Suprapubic skin (tissue), 4 donors: ENCODE measurements around the gene CHFR. TPM values are rescaled to one million over a fixed set of nuclear protein-coding genes. Genes with fewer than 3 reads are reported as not detected.

ENCODE experiments used
- DNase-seq, 2 donors: peaks; one replicate each; pipeline ENCODE4 v3.0.0-alpha.2; 2019; ENCODE audit warnings: low spot score in 2 of 2
- H3K27ac ChIP-seq: fragments of 200-600 bp; sonication (generic); one replicate; pipeline ENCODE4 v1.5.1; 2019
- H3K27me3 ChIP-seq: fragments of 200-600 bp; sonication (generic); one replicate; pipeline ENCODE4 v1.5.1; 2019
- H3K36me3 ChIP-seq: fragments of 200-600 bp; sonication (generic); one replicate; pipeline ENCODE4 v1.5.1; 2019
- H3K4me1 ChIP-seq: fragments of 200-600 bp; sonication (generic); one replicate; pipeline ENCODE4 v1.5.1; 2019
- H3K4me3 ChIP-seq: fragments of 200-600 bp; sonication (generic); one replicate; pipeline ENCODE4 v1.5.1; 2019; ENCODE audit warnings: mild to moderate bottlenecking
- H3K9me3 ChIP-seq: fragments of 200-600 bp; sonication (generic); one replicate; pipeline ENCODE4 v1.5.1; 2019
- CTCF ChIP-seq, 2 donors: fragments of 200-600 bp in 1 of 2; fragments of 450-650 bp in 1 of 2; sonication (generic) in 1 of 2; IDR thresholded peaks; one replicate each; pipeline ENCODE4 v1.5.1; 2016 to 2019; ENCODE audit warnings: antibody characterized with exemption in 2 of 2, mild to moderate bottlenecking in 1 of 2, moderate library complexity in 1 of 2
- EP300 ChIP-seq: sonication (generic); formaldehyde crosslinking; IDR thresholded peaks from one replicate; pipeline ENCODE4 v1.6.1; 2017; ENCODE audit warnings: antibody characterized with exemption
- POLR2A ChIP-seq, 2 donors: fragments of 450-650 bp; IDR thresholded peaks; one replicate each; pipeline ENCODE4 v1.6.1; 2017; ENCODE audit warnings: antibody characterized with exemption in 2 of 2, mild to moderate bottlenecking in 2 of 2, moderate library complexity in 2 of 2
- POLR2AphosphoS5 ChIP-seq, 3 donors: sonication (generic); formaldehyde crosslinking; IDR thresholded peaks; one replicate each; pipeline ENCODE4 v1.6.1; 2017; ENCODE audit warnings: antibody characterized with exemption in 3 of 3
- WGBS: methylation state at CpG from one replicate; pipeline ENCODE4 v1.1.5; 2018; 5-methylcytosine and 5-hydroxymethylcytosine counted together
- total RNA-seq, 4 donors: library from RNA; depleted of rRNA; stranded (reverse); fragments of >200 nt; gene quantifications; one replicate each; pipeline ENCODE4 v1.1.0, GENCODE V29; 2016

The CHFR gene
- total RNA-seq, 4 donors from 2014 or later, result 31.4 to 57.9 (median 40.3) TPM

DNA sequence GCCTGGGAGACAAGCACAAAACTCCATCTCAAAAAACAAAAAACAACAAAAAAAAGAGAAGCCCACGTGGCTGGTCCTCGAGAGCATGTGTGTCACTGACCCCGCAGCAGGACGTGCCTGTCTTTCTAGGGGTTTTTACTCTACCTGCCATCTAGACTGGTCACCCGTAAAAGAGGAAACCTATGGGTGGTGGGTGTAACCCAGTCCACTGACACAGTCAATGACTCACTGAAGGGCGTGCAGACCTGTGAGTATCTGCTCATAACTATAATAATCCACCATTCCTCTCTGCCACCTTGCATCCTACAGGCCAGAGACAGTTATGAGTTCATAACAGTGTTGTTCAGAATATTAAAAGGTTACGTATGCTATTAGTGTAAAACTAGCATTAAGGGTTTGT lies 63.4 kb downstream of the CHFR start:
- TF ChIP-seq CTCF (IDR thresholded peaks at IDR 0.05) (no peak), EP300 (no peak), POLR2AphosphoS5 (IDR thresholded peaks at IDR 0.05) (no peak), POLR2A (IDR thresholded peaks at IDR 0.05) (no peak)
- DNase-seq, result no peak
- H3K27me3 ChIP-seq, result no peaks in the 10 kb centered on the region
- H3K4me3 ChIP-seq, result no peak overlapping the region
- H3K36me3 ChIP-seq, result peaks cover 46% of the 10 kb centered on the region
- peaks cover 29% of the 10 kb centered on the region for H3K4me1 ChIP-seq
- H3K27ac ChIP-seq, result no peak overlapping the region
- H3K9me3 ChIP-seq, result no peaks in the 10 kb centered on the region
- 69% methylated on average over 7 of the region's 7 CpGs for WGBS

DNA sequence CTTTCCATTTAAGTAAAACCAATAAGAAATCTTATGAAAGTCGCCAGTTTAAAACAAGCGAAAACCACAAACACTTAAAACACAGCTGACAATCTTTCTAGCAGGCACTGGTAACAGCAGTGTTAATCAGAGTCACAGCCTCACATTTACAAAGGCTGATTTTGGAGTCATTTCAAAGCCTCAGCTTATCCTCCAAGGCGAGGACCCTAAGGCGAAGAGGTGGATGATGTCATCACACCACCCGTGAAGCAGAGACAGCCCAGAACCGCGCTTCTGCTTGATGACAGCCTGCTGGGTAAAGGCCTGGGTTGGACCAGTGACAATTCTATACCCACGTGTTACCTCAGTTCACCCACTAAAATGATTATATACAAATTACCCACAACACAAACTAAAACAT lies 68.8 kb downstream of the CHFR start:
- 90% methylated on average over 8 of the region's 8 CpGs for WGBS
- H3K27ac ChIP-seq, result no peak overlapping the region
- H3K27me3 ChIP-seq, result no peaks in the 10 kb centered on the region
- TF ChIP-seq CTCF (IDR thresholded peaks at IDR 0.05) (no peak), POLR2A (IDR thresholded peaks at IDR 0.05) (no peak), EP300 (no peak), POLR2AphosphoS5 (IDR thresholded peaks at IDR 0.05) (no peak)
- DNase-seq, result no peak
- no peak overlapping the region for H3K4me3 ChIP-seq
- H3K36me3 ChIP-seq, result peaks cover 73% of the 10 kb centered on the region
- H3K9me3 ChIP-seq, result no peaks in the 10 kb centered on the region
- peaks cover 3% of the 10 kb centered on the region for H3K4me1 ChIP-seq

DNA sequence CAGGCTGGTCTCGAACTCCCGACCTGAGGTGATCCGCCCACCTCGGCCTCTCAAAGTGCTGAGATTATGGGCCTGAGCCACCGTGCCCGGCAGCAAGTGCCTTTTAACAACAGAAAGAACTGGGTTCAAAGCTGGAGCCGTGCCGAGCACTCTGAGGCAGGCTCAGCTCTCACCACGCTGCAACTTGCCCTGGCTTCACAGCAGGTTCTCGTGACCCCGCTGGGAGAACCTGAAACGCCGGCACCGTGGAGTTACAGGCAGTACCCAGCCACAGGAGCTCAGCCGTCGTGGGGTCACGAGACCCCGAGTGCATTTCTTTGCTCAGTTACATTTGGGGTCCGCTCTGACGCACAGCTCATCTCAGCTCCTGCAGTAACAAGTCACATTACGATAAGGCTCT lies 73.2 kb downstream of the CHFR start:
- no peak overlapping the region for H3K27ac ChIP-seq

GRCh38 chr12:132813443-132813842 lies 74.0 kb downstream of the CHFR start:
- Histone ChIP-seq H3K4me3 (no peak overlapping the region), H3K9me3 (no peaks in the 10 kb centered on the region), H3K27me3 (no peaks in the 10 kb centered on the region), H3K4me1 (no peaks in the 10 kb centered on the region), H3K27ac (no peak overlapping the region), H3K36me3 (peaks cover 79% of the 10 kb centered on the region)
- no peak for TF ChIP-seq POLR2A (IDR thresholded peaks at IDR 0.05)
- TF ChIP-seq POLR2AphosphoS5 (IDR thresholded peaks at IDR 0.05), result no peak
- no peak for TF ChIP-seq EP300
- no peak for TF ChIP-seq CTCF (IDR thresholded peaks at IDR 0.05)
- WGBS, result 93% methylated on average over 5 of the region's 6 CpGs
- no peak for DNase-seq

More for the DNA sequence above, 73.2 kb downstream of the CHFR start:
- H3K27me3 ChIP-seq, result no peaks in the 10 kb centered on the region
- no peaks in the 10 kb centered on the region for H3K4me1 ChIP-seq
- H3K36me3 ChIP-seq, result peaks cover 79% of the 10 kb centered on the region
- no peak for DNase-seq
- H3K9me3 ChIP-seq, result no peaks in the 10 kb centered on the region
- H3K4me3 ChIP-seq, result no peak overlapping the region
- TF ChIP-seq CTCF (IDR thresholded peaks at IDR 0.05), result no peak
- no peak for TF ChIP-seq POLR2AphosphoS5 (IDR thresholded peaks at IDR 0.05)
- no peak for TF ChIP-seq EP300
- no peak for TF ChIP-seq POLR2A (IDR thresholded peaks at IDR 0.05)
- 97% methylated on average over 20 of the region's 21 CpGs for WGBS

- TF ChIP-seq POLR2A (IDR thresholded peaks at IDR 0.05) (no peak), CTCF (IDR thresholded peaks at IDR 0.05) (no peak), POLR2AphosphoS5 (IDR thresholded peaks at IDR 0.05) (no peak), EP300 (no peak)
- Histone ChIP-seq H3K36me3 (peaks cover 80% of the 10 kb centered on the region), H3K27ac (no peak overlapping the region), H3K4me1 (no peaks in the 10 kb centered on the region), H3K27me3 (no peaks in the 10 kb centered on the region), H3K9me3 (no peaks in the 10 kb centered on the region), H3K4me3 (no peak overlapping the region)
- 84% methylated on average over 8 of the region's 8 CpGs for WGBS
- no peak for DNase-seq
Measured at GRCh38 chr12:132812631-132813305, 74.6 kb downstream of the CHFR start.
